Heart right ventricle (tissue), 16 donors: ENCODE data around the gene NOMO2. TPM values are rescaled to one million over a fixed set of nuclear protein-coding genes. Genes with fewer than 3 reads are reported as not detected.
"Not testable (repeated sequence)": the region's sequence is repeated elsewhere in the genome, so short reads cannot be mapped to it uniquely, and the experiment has no call there.

Source experiments
- ATAC-seq, 8 donors: fragments of 200-7000 bp; cut with Tn5 transposase; one replicate each; pipeline ENCODE4 v1.9.1; 2020; ENCODE audit warnings: mild to moderate bottlenecking in 8 of 8, moderate library complexity in 8 of 8, moderate number of reproducible peaks in 1 of 8
- DNase-seq, 2 donors: peaks; one replicate each; pipeline ENCODE4 v3.0.0-alpha.2; 2020
- H3K27ac ChIP-seq, 10 donors: fragments of 200-600 bp; sonication (generic) in 2 of 10; one replicate each; pipeline versions ENCODE4 v1.5.0 to v1.8.0; 2020 to 2022; ENCODE audit warnings: mild to moderate bottlenecking in 3 of 10
- H3K27me3 ChIP-seq, 7 donors: fragments of 200-600 bp; one replicate each; pipeline ENCODE4 v1.8.0; 2021 to 2022; ENCODE audit warnings: mild to moderate bottlenecking in 2 of 7
- H3K36me3 ChIP-seq, 9 donors: fragments of 200-600 bp; sonication (generic) in 1 of 9; one replicate each; pipeline versions ENCODE4 v1.5.0 to v1.8.0; 2020 to 2022; ENCODE audit warnings: mild to moderate bottlenecking in 2 of 9
- H3K4me1 ChIP-seq, 9 donors: fragments of 200-600 bp; sonication (generic) in 1 of 9; one replicate each; pipeline versions ENCODE4 v1.5.0 to v1.8.0; 2020 to 2022; ENCODE audit warnings: mild to moderate bottlenecking in 4 of 9
- H3K4me3 ChIP-seq, 10 donors: fragments of 200-600 bp; sonication (generic) in 2 of 10; one replicate each; pipeline versions ENCODE4 v1.5.0 to v1.8.0; 2020 to 2022; ENCODE audit warnings: mild to moderate bottlenecking in 7 of 10, moderate library complexity in 2 of 10
- H3K9me3 ChIP-seq, 11 donors: fragments of 200-600 bp in 10 of 11; sonication (generic) in 2 of 11; one replicate each; pipeline versions ENCODE4 v1.5.0 to v1.8.0; 2013 to 2022; ENCODE audit warnings: mild to moderate bottlenecking in 2 of 11, control low read depth in 1 of 11, moderate library complexity in 1 of 11
- WGBS, 2 donors: extraction: QIAGEN DNeasy Blood & Tissue Kit; methylation state at CpG; one replicate each; pipeline ENCODE4 v1.1.7; 2013; ENCODE audit warnings: inconsistent platforms in 1 of 2; 5-methylcytosine and 5-hydroxymethylcytosine counted together
- intact Hi-C, 10 donors: fragments of 100-400 bp; cut with DNase I; formaldehyde crosslinking; loops; one replicate each; pipeline versions ENCODE4 v1.11.1 to v1.14.2; 2022
- polyA plus RNA-seq, 2 donors: library from polyadenylated mRNA; stranded (reverse); fragments of 200-250 nt; gene quantifications; one replicate each; pipeline ENCODE4 v1.2.3, GENCODE V29; 2013
- total RNA-seq, 10 donors: library from RNA; stranded (reverse); fragmentation: NEBNext Ultra II Directional in 3 of 10; extraction: Animal tissue kit (Norgen Biotek cat#: 25700) in 3 of 10; gene quantifications; one replicate each; pipeline versions ENCODE4 v1.2.1 to v1.2.4, GENCODE V29; 2021 to 2023
- donor health status: Arrhythmogenic right ventricular cardiomyopathy.
- donor health status: ischemic (EF 13 %, LVEDD 7.1; RV severe dilation, severe dysfunction).
- donor health status: healthy with polysubstance abuse.
- donor health status: DM: no; HTN: yes; CAD: no.
- donor health status: DM: no; HTN: no; CAD: no.
- donor health status: ischemic (EF 25% LVEDD 6.9; RV normal size, moderate dysfunction).
- donor health status: ischemic (EF 25% LVEDD 5.7; RV mildly dilated, moderate dysfunction).
- donor health status: healthy.
- donor health status: DM: yes; HTN: yes; CAD: no.
- donor health status: Ischemic cardiomyopathy.
- donor health status: ischemic (EF 35%, LVEDD 5.7; RV mildly dilated, moderate dysfunction).
- donor health status: nonischemic (EF 11% LVEDD 7.7; RV severe dilation, severe dysfunction).
- donor health status: DM: yes; HTN: yes; CAD: no.
- donor health status: PGD.
- donor health status: ischemic (EF 29% LVEDD 5.4; RV normal size, mild dysfunction).
- donor health status: nonischemic (EF 23%, LVEDD 6.1; RV moderate dilation, normal function).

Gene NOMO2
- total and polyA plus RNA-seq, 12 donors, result 106 to 239 (median 175) TPM

DNA sequence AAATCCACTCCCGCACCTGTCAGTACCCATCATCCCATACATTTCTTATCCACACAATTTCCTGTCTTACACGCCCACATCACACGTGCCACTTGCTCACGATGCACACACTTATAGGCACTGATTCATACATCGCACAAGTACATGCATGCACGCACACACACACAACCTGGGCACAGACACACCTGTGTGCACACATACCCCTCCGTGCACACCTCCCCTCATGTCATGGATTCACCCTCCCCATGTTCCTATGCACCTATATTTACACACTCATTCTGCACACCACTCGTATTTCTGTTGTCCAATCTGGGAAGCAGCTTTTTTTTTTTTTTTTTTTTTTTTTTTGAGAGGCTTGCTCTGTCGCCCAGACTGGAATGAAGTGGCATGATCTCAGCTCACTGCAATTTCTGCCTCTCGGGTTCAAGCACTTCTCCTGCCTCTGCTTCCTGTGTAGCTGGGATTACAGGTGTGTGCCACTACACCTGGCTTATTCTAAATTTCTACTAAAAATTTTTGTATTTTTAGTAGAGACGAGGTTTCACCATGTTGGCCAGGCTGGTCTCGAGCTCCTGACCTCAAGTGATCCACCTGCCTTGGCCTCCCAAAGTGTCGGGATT, 13.5 kb upstream of the NOMO2 start:
- H3K27me3 ChIP-seq, H3K27ac ChIP-seq, intact Hi-C loops, H3K9me3 ChIP-seq, ATAC-seq, H3K36me3 ChIP-seq, DNase-seq, H3K4me1 ChIP-seq, H3K4me3 ChIP-seq: not testable (repeated sequence)
- 80 to 83% methylated on average over 9 of the region's 13 CpGs for WGBS, 2 donors

DNA sequence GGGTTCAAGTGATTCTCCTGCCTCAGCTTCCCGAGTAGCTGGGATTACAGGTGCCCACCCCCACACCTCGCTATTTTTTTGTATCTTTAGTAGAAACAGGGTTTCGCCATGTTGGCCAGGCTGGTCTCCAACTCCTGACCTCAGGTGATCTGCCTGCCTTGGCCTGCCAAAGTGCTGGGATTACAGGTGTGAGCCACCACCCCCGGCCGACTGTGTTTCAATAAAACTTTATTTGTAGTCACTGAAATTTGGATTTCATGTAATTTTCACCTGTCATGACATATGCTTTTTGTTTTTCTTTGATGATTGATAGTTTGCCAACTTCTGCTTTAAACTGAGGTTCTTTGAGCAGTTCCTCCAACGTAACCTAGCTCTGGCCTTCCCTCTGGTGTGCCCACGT, 12.0 kb upstream of the NOMO2 start:
- H3K27ac ChIP-seq, H3K4me3 ChIP-seq: not testable (repeated sequence)
- WGBS, 2 donors, result 89 to 100% methylated on average over 2 to 3 of the region's 7 CpGs

DNA sequence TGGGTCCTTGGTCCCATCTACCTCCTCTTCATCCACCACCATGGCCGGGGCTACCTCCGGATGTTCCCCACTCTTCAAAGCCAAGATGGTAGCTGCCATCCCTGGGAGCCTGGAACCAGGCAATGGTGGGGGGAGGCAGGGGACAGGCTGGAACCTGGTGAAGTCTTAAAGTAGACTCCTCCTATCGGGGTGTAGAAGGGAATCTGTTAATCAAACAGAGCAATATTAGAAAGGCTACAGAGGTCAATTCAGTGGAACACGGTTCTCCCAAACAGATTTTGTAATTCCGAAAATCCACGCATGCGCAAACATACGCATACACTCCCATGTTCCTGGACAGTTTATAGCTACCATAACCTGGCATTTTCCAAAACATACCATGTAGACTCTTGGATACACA, 11.1 kb upstream of the NOMO2 start:
- H3K27me3 ChIP-seq, H3K4me3 ChIP-seq, H3K36me3 ChIP-seq, H3K9me3 ChIP-seq, H3K4me1 ChIP-seq, H3K27ac ChIP-seq, intact Hi-C loops, DNase-seq: not testable (repeated sequence)
- 94 to 96% methylated on average over 6 to 8 of the region's 8 CpGs for WGBS, 2 donors
- ATAC-seq, result peak in 1 of 8 donors; percentile 7

More for the DNA sequence above, 12.0 kb upstream of the NOMO2 start:
- intact Hi-C loops, H3K9me3 ChIP-seq, H3K36me3 ChIP-seq, H3K4me1 ChIP-seq, H3K27me3 ChIP-seq, ATAC-seq, DNase-seq: not testable (repeated sequence)

DNA sequence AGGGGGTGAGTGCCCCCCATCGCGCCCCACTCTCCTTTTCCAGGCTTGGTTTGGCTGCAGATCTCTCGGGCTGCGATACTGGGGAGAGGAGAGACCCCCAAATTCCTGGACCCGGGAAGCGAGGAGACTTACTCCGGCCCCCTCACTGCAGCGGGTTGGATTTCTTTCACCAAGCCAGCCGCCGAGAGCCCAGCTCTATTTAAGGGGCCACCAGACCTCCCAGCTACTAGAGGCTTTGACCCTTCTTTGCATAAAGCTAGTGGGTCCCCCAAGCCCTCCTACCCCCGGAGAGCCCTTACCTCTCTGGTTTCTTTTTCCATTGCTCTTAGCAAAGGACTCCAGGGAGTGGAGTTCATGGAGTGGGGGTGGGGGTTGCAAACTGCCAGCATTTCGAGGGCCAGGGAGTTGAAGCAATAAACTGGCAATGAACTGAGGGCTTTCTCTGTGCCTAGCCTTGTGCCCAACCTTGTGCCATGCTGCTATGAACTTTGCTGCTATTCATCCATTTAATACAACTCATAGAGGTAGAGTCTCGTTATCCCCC, 9.5 kb upstream of the NOMO2 start:
- DNase-seq, H3K27me3 ChIP-seq, H3K27ac ChIP-seq, H3K9me3 ChIP-seq, H3K36me3 ChIP-seq, H3K4me1 ChIP-seq, intact Hi-C loops: not testable (repeated sequence)
- H3K4me3 ChIP-seq, result peak overlapping the region in 2 of 10 donors; percentile 19 to 35
- ATAC-seq, result peak in 4 of 8 donors; percentile 16 to 32 (median 22)
- WGBS, 2 donors, result 9 to 39% methylated on average over 3 to 8 of the region's 13 CpGs

DNA sequence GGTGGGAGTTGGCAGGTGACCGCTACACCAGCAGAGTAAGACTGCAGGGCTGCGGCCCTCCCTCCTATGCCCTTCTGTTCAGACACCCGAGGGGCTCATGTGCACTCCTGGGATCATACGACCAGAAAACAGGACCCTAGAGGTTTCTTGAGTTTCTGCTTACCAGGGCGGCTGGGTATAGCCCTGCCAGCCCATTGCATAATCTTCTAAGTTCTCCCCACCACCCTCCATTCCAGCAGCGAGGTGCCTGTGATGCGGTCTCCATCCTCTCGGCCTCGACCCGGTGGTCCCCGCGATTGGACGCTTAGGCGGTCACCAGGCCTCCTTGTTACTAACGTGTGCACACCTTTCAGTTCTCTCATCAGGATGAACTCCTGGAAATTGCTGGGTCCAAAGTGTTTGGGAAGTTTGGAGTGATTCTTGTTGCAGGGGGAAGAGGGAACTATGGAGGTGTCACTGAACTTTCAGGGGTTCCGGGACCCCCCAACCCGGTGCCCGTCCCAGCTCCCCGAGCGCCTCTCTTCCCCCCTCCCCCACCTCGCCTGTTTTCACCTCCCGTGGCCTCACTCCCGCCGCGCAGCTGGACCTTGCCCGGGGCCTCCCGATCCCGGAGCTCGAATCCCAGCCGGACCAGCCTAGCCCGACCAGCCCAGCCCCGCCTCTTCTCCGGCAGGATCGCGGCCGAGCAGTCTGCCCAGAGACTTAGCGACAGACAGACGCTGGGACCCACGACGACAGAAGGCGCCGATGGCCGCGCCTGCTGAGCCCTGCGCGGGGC, 8.8 kb upstream of the NOMO2 start:
- H3K27me3 ChIP-seq, DNase-seq, H3K27ac ChIP-seq, H3K36me3 ChIP-seq, intact Hi-C loops, H3K4me1 ChIP-seq, H3K9me3 ChIP-seq: not testable (repeated sequence)
- peak overlapping the region in 2 of 10 donors; percentile 19 to 35 for H3K4me3 ChIP-seq
- WGBS, 2 donors, result 11 to 22% methylated on average over 18 to 25 of the region's 46 CpGs
- ATAC-seq, result peak; percentile 46 to 73 (median 52)

DNA sequence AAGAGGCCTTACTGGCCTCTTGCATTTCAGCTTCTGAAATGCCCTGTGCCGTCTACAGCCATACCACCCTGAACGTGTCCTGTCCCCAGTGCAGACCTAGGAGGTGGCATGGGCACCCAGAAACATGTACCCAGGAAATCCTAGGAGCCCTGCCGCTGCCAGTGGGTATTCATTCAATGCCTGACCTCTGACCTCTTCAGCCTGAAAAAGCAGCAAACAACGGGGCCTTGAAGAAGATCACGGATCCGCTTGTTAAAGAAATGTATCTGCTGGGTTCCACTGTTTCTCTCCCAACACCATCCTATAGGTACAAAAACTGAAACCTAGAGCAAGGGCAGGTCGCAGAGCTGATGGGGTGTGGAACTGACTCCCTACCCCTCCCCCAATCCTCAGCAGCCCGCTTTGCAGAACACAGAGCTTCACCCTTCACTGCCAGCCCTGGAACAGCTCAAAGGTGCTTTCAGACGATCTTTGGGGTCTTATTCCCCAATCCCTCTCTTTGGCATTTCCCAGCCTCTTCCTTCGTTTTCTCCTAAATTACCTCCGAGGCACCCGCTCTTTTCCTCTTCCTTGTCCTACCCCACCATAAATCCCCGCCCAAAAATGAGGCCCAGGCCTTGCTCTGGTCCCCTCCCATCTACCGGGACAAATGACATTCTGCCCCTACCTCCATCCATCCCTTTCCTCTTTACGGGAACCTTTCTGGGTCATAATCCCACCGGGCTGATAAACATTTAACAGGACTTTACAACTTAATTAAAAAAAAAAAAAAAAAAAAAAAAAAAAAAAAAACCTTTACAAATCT, 1.3 kb downstream of the NOMO2 start:
- H3K4me1 ChIP-seq, intact Hi-C loops, H3K27ac ChIP-seq, H3K36me3 ChIP-seq, DNase-seq, H3K9me3 ChIP-seq, H3K27me3 ChIP-seq: not testable (repeated sequence)
- ATAC-seq, result peak in 2 of 8 donors; percentile 37 to 39
- 32 to 38% methylated on average over 11 to 13 of the region's 16 CpGs for WGBS, 2 donors
- H3K4me3 ChIP-seq, result peak overlapping the region in 8 of 10 donors; percentile 22 to 68 (median 58)

DNA sequence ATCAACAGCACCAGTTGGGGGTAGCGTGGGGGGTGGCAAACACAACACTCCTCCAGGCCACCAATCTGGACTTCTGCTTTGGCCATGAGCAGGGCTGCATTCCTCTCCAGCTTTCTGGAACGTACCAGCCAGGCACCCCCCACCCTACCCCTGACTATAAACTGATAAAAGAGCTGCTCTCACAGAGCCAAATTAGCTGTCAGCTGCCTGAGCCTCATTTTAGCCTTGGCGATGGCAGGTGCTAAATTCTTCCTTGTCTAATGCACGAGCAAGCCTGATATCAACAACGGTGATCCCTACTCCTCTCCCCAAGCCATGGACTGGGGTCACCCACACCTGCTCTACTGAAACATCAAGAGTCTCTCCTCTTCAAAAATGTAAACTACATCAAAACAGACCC, 8.2 kb downstream of the NOMO2 start:
- H3K27me3 ChIP-seq, intact Hi-C loops, H3K4me1 ChIP-seq, H3K9me3 ChIP-seq, DNase-seq, H3K4me3 ChIP-seq: not testable (repeated sequence)
- peaks cover 0 to 15% (median 0%) of the 10 kb centered on the region in 9 donors for H3K36me3 ChIP-seq
- peak; percentile 80 to 96 (median 88) for ATAC-seq
- 20% methylated on average over 1 of the region's 5 CpGs; no CpG with 5 or more reads in 1 of the 2 donors for WGBS, 2 donors
- H3K27ac ChIP-seq, result peak overlapping the region in 4 of 10 donors; percentile 43 to 77 (median 62)

DNA sequence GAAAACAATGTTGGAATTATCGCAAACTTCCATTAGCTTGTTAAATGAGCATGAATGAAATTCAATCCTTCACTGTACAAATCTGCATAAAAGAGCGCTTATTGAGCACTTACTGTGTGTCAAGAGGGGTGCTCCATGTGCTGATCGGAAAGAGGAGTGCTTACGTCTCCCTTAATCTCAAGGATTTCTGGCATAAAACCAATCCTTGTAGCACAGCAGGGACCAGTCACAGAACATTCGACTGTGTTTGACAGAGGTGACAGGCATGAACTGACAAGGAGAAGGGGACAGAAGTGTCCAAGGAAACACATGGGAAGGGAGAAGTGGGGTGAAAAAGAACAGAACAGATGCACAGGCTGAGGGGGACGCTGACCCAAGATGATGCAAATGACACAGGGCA, 14.5 kb downstream of the NOMO2 start:
- H3K4me3 ChIP-seq, H3K27me3 ChIP-seq, H3K36me3 ChIP-seq, H3K4me1 ChIP-seq, DNase-seq, intact Hi-C loops, H3K9me3 ChIP-seq, H3K27ac ChIP-seq: not testable (repeated sequence)
- ATAC-seq, result peak in 7 of 8 donors; percentile 32 to 91 (median 84)
- WGBS, 2 donors, result 38 to 62% methylated on average over 4 of the region's 6 CpGs

DNA sequence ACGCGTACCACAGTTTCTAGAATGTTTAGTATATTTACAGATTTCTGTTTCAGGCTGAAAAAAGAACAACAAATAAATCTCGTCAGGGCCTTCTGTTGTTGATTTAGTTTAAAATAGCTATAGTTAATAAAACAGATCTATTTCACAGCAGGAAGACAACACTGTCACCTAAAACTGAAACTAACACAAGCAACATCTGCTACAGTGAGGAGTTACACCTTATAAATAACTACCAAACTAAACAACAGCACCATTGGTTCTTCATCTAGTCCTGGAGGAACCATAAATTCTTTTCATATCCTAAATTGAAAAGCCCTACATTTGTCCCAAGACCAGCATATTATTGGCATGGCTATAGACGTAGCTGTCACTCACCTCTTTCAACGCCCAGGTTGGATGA, 15.0 kb downstream of the NOMO2 start:
- H3K4me3 ChIP-seq, H3K4me1 ChIP-seq, ATAC-seq, H3K27me3 ChIP-seq, H3K36me3 ChIP-seq, H3K27ac ChIP-seq, H3K9me3 ChIP-seq, DNase-seq, intact Hi-C loops: not testable (repeated sequence)
- WGBS, 2 donors, result no CpG with 5 or more reads among the region's 5 CpGs

DNA sequence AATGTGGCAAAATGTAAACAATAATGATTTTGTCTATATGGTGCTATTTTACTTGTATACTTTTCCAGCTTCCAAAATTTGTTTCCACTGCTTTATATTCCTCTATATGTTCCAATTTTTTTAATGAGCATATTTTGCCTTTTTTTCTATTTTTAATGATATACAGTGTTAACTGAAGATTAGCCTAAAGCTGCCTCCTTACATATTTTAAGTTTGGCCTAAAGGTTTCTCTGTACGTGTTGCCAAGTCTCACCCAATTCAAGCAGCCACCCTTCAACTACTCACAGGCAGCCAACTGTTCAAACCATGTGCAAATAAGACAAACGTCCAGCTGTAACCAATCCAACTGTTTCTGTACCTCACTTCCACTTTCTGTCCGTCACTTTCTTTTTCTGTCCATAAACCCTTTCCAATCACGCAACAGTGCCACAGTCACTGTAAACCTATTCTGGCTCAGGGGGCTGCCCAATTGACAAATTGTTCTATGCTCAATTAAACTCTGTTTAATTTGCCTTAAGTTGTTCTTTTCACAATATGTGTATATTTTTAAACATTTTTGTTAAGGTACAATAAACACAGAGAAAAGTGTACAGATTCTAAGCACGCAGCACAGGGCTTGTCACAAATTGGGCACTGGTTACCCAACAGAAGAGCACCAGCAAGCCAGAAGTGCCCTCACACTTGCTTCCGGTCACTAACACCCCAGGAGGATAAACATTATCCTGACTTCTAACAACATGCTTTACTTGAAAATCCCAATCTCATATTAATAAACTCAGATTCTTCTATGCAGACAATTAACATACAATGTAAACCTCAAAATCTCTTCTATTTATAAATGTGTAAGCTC, 17.4 kb downstream of the NOMO2 start:
- H3K27ac ChIP-seq, result peak overlapping the region in 1 of 10 donors; percentile 16
- H3K4me1 ChIP-seq, H3K9me3 ChIP-seq, intact Hi-C loops, H3K36me3 ChIP-seq, H3K27me3 ChIP-seq, DNase-seq, H3K4me3 ChIP-seq: not testable (repeated sequence)
- WGBS, 2 donors, result 62 to 70% methylated on average over 4 to 5 of the region's 6 CpGs
- peak in 7 of 8 donors; percentile 49 to 77 (median 67) for ATAC-seq
